PC-3 (cell line): ENCODE measurements around the gene GNRH2. TPM values are rescaled to one million over a fixed set of nuclear protein-coding genes. Genes with fewer than 3 reads are reported as not detected.
A peak's percentile ranks its signal among the peaks of the same experiment; 100 is the strongest.

Experiments
- ATAC-seq: fragments of 200-7000 bp; cut with Tn5 transposase; 2 replicates; pipeline ENCODE4 v1.9.1; 2020; ENCODE audit warnings: mild to moderate bottlenecking, moderate library complexity
- BruUV-seq: library from RNA; stranded (reverse); fragments of 400-500 nt; replicated peaks from 2 replicates; lab custom pipeline; 2021; lab: Mats Ljungman, UMichigan
- CTCF ChIA-PET: fragments of 300-600 bp; sonication (Branson Sonifier 250); formaldehyde crosslinking; loops from one replicate; lab custom pipeline; 2022; ENCODE audit warnings: antibody characterized with exemption; lab: Charles Lee
- POLR2A ChIA-PET: fragments of 300-600 bp; sonication (Branson Sonifier 250); formaldehyde crosslinking; loops from one replicate; lab custom pipeline; 2022; ENCODE audit warnings: antibody characterized with exemption; ENCODE audit not compliant: unreplicated experiment; lab: Charles Lee
- DNase-seq: peaks from one replicate; pipeline ENCODE4 v3.0.0-alpha.2; 2015
- H2AFZ ChIP-seq: fragments of 300-600 bp; sonication (generic); 2 replicates; pipeline ENCODE4 v1.6.0; 2016; ENCODE audit warnings: antibody characterized with exemption, low read length
- H3F3A ChIP-seq: fragments of 300-600 bp; sonication (generic); one replicate; pipeline ENCODE4 v1.6.0; 2017; ENCODE audit warnings: antibody characterized with exemption, low read length, control low read depth, mild to moderate bottlenecking; ENCODE audit not compliant: unreplicated experiment
- H3K27ac ChIP-seq: fragments of 300-600 bp; sonication (generic); 2 replicates; pipeline ENCODE4 v1.5.1; 2016; ENCODE audit warnings: mild to moderate bottlenecking, low read length
- H3K27me3 ChIP-seq: fragments of 300-600 bp; sonication (generic); 2 replicates; pipeline ENCODE4 v1.6.1; 2016; ENCODE audit warnings: low read length, mixed read lengths
- H3K36me3 ChIP-seq: fragments of 300-600 bp; sonication (generic); 2 replicates; pipeline ENCODE4 v1.6.1; 2016; ENCODE audit warnings: low read depth, mixed run types, low read length, mixed read lengths
- H3K4me1 ChIP-seq: fragments of 300-600 bp; sonication (generic); 2 replicates; pipeline ENCODE4 v1.5.1; 2016; ENCODE audit warnings: low read length; ENCODE audit not compliant: insufficient read depth
- H3K4me2 ChIP-seq: fragments of 300-600 bp; sonication (generic); 2 replicates; pipeline ENCODE4 v1.6.0; 2016; ENCODE audit warnings: low read length
- H3K4me3 ChIP-seq: fragments of 300-600 bp; sonication (generic); 2 replicates; pipeline ENCODE4 v1.5.1; 2016; ENCODE audit warnings: mild to moderate bottlenecking, low read length, mixed read lengths
- H3K79me2 ChIP-seq: fragments of 300-600 bp; sonication (generic); 2 replicates; pipeline ENCODE4 v1.6.1; 2017; ENCODE audit warnings: low read length, mixed read lengths
- H3K9ac ChIP-seq: fragments of 300-600 bp; sonication (generic); 2 replicates; pipeline ENCODE4 v1.6.0; 2016; ENCODE audit warnings: mild to moderate bottlenecking, low read length
- H3K9me2 ChIP-seq: fragments of 300-600 bp; sonication (generic); replicated peaks from 2 replicates; pipeline ENCODE4 v1.6.1; 2016; ENCODE audit warnings: mixed run types, low read length, mixed read lengths
- H3K9me3 ChIP-seq: fragments of 300-600 bp; sonication (generic); 2 replicates; pipeline ENCODE4 v1.6.1; 2016; ENCODE audit warnings: low read length, mixed read lengths
- H4K20me1 ChIP-seq: fragments of 300-600 bp; sonication (generic); 2 replicates; pipeline ENCODE4 v1.6.1; 2016; ENCODE audit warnings: low read length, mixed read lengths
- CTCF ChIP-seq: fragments of 300-600 bp; sonication (generic); conservative IDR thresholded peaks from 2 replicates; pipeline ENCODE4 v1.5.1; 2017; ENCODE audit warnings: antibody characterized with exemption, low read depth, mild to moderate bottlenecking, low read length
- EZH2 ChIP-seq: fragments of 300-600 bp; sonication (generic); IDR thresholded peaks from one replicate; pipeline ENCODE4 v1.6.1; 2017; ENCODE audit warnings: antibody characterized with exemption, mild to moderate bottlenecking, low read length; ENCODE audit not compliant: unreplicated experiment
- EZH2phosphoT487 ChIP-seq: fragments of 300-600 bp; sonication (generic); IDR thresholded peaks from 2 replicates; pipeline ENCODE4 v1.6.1; 2018; ENCODE audit warnings: mild to moderate bottlenecking, antibody characterized with exemption, low read length, borderline replicate concordance
- intact Hi-C: fragments of 100-400 bp; cut with micrococcal nuclease; formaldehyde crosslinking; loops from 2 replicates; pipeline ENCODE4 v1.9.0; 2023
- total RNA-seq: library from RNA; depleted of rRNA; stranded (reverse); fragments of >200 nt; gene quantifications from 2 replicates; pipeline ENCODE4 v1.2.3, GENCODE V29; 2014

Gene GNRH2
- total RNA-seq, 1 experiment from 2014 or later, result not detected

- Histone ChIP-seq H3F3A (no peaks in the 10 kb centered on the region), H3K9me2 (no peaks in the 10 kb centered on the region), H3K27ac (peak within 1 kb of the TSS; percentile 11), H3K4me1 (peaks cover 21% of the 10 kb centered on the region), H4K20me1 (peaks cover 9% of the 10 kb centered on the region), H3K4me2 (peak within 1 kb of the TSS; percentile 87), H2AFZ (peak within 1 kb of the TSS; percentile 84), H3K36me3 (peaks cover 26% of the 10 kb centered on the region), H3K9me3 (no peaks in the 10 kb centered on the region), H3K9ac (peak within 1 kb of the TSS; percentile 90), H3K79me2 (peaks cover 22% of the 10 kb centered on the region), H3K27me3 (no peaks in the 10 kb centered on the region), H3K4me3 (peak within 1 kb of the TSS; percentile 93)
- TF ChIP-seq CTCF (no peak), EZH2 (no peak), EZH2phosphoT487 (no peak)
- peak; percentile 91 for DNase-seq
- peak; percentile 92 for ATAC-seq
- no TSS peak for BruUV-seq
- intact Hi-C loops, result loop anchor here (1.0 kb wide), 1 partner anchor 8 kb away; no protein-coding TSS in a partner anchor
- POLR2A ChIA-PET, result no interaction called here
- CTCF ChIA-PET, result interaction anchor here (0.6 kb wide), 2 partner anchors 270 to 374 kb away, joined by 3 read pairs; no protein-coding TSS in a partner anchor
Measured at GRCh38 chr20:3045816-3046676, 2.6 kb downstream of the GNRH2 start, which contains the start of gene MRPS26. Gene MRPS26, plus strand, starts transcription at chr20:3046052. Its CDS starts 17 bp downstream, at chr20:3046069.

- Histone ChIP-seq H3K9me2 (no peaks in the 10 kb centered on the region), H3K9me3 (no peaks in the 10 kb centered on the region), H3K27ac (peak overlapping the region; percentile 11; the same call in 1 of the 2 replicates), H3K4me1 (peaks cover 16% of the 10 kb centered on the region), H3K36me3 (peaks cover 26% of the 10 kb centered on the region), H3K4me3 (peak overlapping the region; percentile 93), H3K4me2 (peak overlapping the region; percentile 87), H3K79me2 (peaks cover 22% of the 10 kb centered on the region), H3F3A (no peaks in the 10 kb centered on the region), H2AFZ (peak overlapping the region; percentile 84), H4K20me1 (peaks cover 9% of the 10 kb centered on the region), H3K27me3 (no peaks in the 10 kb centered on the region), H3K9ac (peak overlapping the region; percentile 90)
- intact Hi-C loops, result loop anchor here (1.0 kb wide), 1 partner anchor 7 kb away; no protein-coding TSS in a partner anchor
- ChIA-PET CTCF (no interaction called here), POLR2A (interaction anchor here (0.6 kb wide), 1 partner anchor 111 kb away, joined by 4 read pairs; no protein-coding TSS in a partner anchor)
- TF ChIP-seq EZH2 (no peak), EZH2phosphoT487 (no peak), CTCF (no peak)
- DNase-seq (peak; percentile 74), ATAC-seq (peak; percentile 15)
- BruUV-seq, result no TSS peak
Measured at GRCh38 chr20:3046677-3047462, 3.4 kb downstream of the GNRH2 start.
